Tibial nerve (tissue), 3 donors: ENCODE data around the gene KIF20B.

Experiments
- CTCF ChIP-seq, 5 experiments: fragments of 200-600 bp in 3 of 5; fragments of 450-650 bp in 2 of 5; sonication (generic) in 3 of 5; IDR thresholded peaks; one replicate each; pipeline ENCODE4 v1.5.1; 2016 to 2019; ENCODE audit warnings: antibody characterized with exemption in 5 of 5, mild to moderate bottlenecking in 3 of 5, moderate library complexity in 2 of 5
- POLR2A ChIP-seq, 2 donors: fragments of 450-650 bp; IDR thresholded peaks; one replicate each; pipeline ENCODE4 v1.6.1; 2017; ENCODE audit warnings: antibody characterized with exemption in 2 of 2, mild to moderate bottlenecking in 2 of 2, moderate library complexity in 2 of 2

- TF ChIP-seq CTCF (IDR thresholded peaks at IDR 0.05) (no peak), POLR2A (IDR thresholded peaks at IDR 0.05) (no peak)
Observed at GRCh38 chr10:89744026-89744425, 42.6 kb downstream of the KIF20B start.
